Left lung (tissue), 10 donors: Measurements from ENCODE around the gene B4GALT6. TPM values are rescaled to one million over a fixed set of nuclear protein-coding genes. Genes with fewer than 3 reads are reported as not detected.

Experiments used
- ATAC-seq: fragments of 200-7000 bp; cut with Tn5 transposase; one replicate; pipeline ENCODE4 v1.9.1; 2020; ENCODE audit warnings: moderate library complexity
- DNase-seq, 4 donors: peaks; one replicate each; pipeline ENCODE4 v3.0.0-alpha.2; 2013 to 2020
- H3K27ac ChIP-seq, 2 donors: fragments of 200-600 bp; sonication (generic) in 1 of 2; one replicate each; pipeline versions ENCODE4 v1.5.0 to v1.8.0; 2020 to 2021
- H3K27me3 ChIP-seq, 2 donors: fragments of 200-600 bp; sonication (generic) in 1 of 2; one replicate each; pipeline versions ENCODE4 v1.5.0 to v1.8.0; 2020 to 2021
- H3K36me3 ChIP-seq, 2 donors: fragments of 200-600 bp; sonication (generic) in 1 of 2; one replicate each; pipeline versions ENCODE4 v1.5.0 to v1.8.0; 2020 to 2021
- H3K4me1 ChIP-seq, 2 donors: fragments of 200-600 bp; one replicate each; pipeline ENCODE4 v1.8.0; 2021
- H3K4me3 ChIP-seq, 2 donors: fragments of 200-600 bp; sonication (generic) in 1 of 2; one replicate each; pipeline versions ENCODE4 v1.5.0 to v1.8.0; 2020 to 2021; ENCODE audit warnings: mild to moderate bottlenecking in 1 of 2
- H3K9me3 ChIP-seq, 2 donors: fragments of 200-600 bp; sonication (generic) in 1 of 2; one replicate each; pipeline versions ENCODE4 v1.5.0 to v1.8.0; 2020 to 2021
- intact Hi-C, 2 donors: fragments of 100-400 bp; cut with DNase I; formaldehyde crosslinking; loops; one replicate each; pipeline versions ENCODE4 v1.11.2 to v1.14.2; 2022
- polyA plus RNA-seq, 6 donors: library from polyadenylated mRNA; unstranded; fragments of 120-200 nt; gene quantifications; one replicate each; pipeline ENCODE4 v1.2.1, GENCODE V29; 2013; ENCODE audit not compliant: insufficient read length in 6 of 6
- total RNA-seq, 2 donors: library from RNA; stranded (reverse); fragmentation: NEBNext Ultra II Directional; extraction: Animal tissue kit (Norgen Biotek cat#: 25700); gene quantifications; one replicate each; pipeline ENCODE4 v1.2.1, GENCODE V29; 2021
- TF ChIP-seq, protein P1 (sequence below), 2 donors: fragments of 200-600 bp; sonication (generic) in 1 of 2; IDR thresholded peaks; one replicate each; pipeline versions ENCODE4 v1.5.0 to v1.8.0; 2021; ENCODE audit warnings: antibody characterized with exemption in 2 of 2
- donor health status: DM: no; HTN: yes; CAD: no.
- donor health status: DM: no; HTN: no; CAD: no.

Gene B4GALT6
- total and polyA plus RNA-seq, 8 donors, result 4.6 to 22.7 (median 18.6) TPM

DNA sequence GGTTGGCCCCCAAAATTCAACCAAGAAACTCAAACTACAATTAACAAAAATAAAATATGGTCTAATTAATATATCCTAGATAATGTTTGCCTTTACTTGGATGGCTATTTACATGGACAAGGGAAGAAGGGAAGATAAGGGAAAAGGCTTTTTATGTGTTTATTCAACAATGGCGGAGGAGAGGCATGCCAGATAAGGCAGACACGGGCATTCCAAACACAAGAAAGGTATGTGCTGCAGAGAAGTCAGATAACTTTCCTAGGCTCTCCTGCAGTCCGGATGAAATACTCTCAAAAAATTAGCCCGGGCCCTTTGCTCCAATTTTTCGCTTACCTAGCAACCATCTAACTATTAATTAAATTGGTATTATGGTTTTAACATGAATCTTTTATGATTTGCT is 97.8 kb downstream of the B4GALT6 start:
- Histone ChIP-seq H3K36me3 (no peaks in the 10 kb centered on the region), H3K27ac (no peak overlapping the region), H3K27me3 (no peaks in the 10 kb centered on the region), H3K9me3 (no peaks in the 10 kb centered on the region), H3K4me1 (no peaks in the 10 kb centered on the region), H3K4me3 (no peak overlapping the region)
- no peak for DNase-seq
- TF ChIP-seq, protein P1, sequence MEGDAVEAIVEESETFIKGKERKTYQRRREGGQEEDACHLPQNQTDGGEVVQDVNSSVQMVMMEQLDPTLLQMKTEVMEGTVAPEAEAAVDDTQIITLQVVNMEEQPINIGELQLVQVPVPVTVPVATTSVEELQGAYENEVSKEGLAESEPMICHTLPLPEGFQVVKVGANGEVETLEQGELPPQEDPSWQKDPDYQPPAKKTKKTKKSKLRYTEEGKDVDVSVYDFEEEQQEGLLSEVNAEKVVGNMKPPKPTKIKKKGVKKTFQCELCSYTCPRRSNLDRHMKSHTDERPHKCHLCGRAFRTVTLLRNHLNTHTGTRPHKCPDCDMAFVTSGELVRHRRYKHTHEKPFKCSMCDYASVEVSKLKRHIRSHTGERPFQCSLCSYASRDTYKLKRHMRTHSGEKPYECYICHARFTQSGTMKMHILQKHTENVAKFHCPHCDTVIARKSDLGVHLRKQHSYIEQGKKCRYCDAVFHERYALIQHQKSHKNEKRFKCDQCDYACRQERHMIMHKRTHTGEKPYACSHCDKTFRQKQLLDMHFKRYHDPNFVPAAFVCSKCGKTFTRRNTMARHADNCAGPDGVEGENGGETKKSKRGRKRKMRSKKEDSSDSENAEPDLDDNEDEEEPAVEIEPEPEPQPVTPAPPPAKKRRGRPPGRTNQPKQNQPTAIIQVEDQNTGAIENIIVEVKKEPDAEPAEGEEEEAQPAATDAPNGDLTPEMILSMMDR (IDR thresholded peaks at IDR 0.05), result no peak
- no peak for ATAC-seq
- intact Hi-C loops, result no loop called here

DNA sequence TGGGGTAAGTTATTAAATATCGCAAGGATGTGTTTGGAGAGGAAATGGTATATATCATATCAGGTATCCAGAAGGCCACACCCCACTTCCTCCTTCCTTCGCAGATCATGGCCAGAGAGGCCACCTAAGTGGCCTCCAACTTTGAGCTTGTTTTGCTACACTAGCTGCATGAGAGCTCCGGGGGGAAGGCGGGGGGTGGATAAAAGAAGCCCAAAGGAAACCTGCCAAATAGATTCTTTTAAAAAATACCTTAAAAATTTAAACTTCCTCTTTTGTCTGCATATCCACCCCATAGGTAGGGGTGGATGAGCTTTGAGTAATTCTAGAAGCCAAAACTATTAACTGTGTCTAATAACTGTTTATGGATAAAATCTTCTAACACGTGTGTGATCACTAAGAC is 98.4 kb downstream of the B4GALT6 start:
- ATAC-seq (no peak), DNase-seq (no peak)
- Histone ChIP-seq H3K27me3 (no peaks in the 10 kb centered on the region), H3K4me3 (no peak overlapping the region), H3K4me1 (no peaks in the 10 kb centered on the region), H3K36me3 (no peaks in the 10 kb centered on the region), H3K9me3 (no peaks in the 10 kb centered on the region), H3K27ac (no peak overlapping the region)
- intact Hi-C loops, result no loop called here
- TF ChIP-seq, protein P1 (IDR thresholded peaks at IDR 0.05), result no peak

DNA sequence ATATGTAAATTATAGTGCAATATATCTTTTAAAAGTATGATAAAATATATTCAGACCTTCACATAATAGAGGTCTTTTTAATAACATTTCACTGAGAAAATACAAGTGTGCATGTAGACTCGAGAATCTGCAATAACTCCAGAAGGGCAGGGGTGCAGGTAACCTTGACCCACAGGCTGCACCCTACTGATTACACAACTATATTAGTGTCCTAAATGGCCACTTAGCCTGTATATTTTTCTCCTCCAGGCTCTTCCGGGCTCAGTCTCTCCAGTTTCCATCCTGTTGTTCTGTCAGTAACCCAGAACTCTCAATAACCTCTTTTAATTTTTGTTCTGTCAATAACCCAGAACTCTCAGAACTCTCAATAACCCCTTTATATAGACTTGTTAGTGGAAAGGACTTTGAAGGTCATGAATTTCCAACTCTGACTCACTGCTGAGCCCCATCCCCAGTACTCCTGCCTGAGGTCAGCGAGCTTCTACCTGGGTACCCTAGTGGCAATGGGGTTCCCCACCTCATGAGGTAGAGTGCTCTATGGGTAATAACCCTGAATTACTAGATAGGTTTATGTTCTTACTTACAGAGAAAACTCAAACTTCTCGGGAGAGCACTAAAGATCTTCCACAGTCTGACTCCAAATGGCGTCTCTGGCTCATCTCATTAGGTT is 101.1 kb downstream of the B4GALT6 start:
- DNase-seq (no peak), ATAC-seq (no peak)
- TF ChIP-seq, protein P1 (IDR thresholded peaks at IDR 0.05), result no peak
- intact Hi-C loops, result no loop called here
- H3K27me3 ChIP-seq, result no peaks in the 10 kb centered on the region
- H3K9me3 ChIP-seq, result no peaks in the 10 kb centered on the region
- no peak overlapping the region for H3K4me3 ChIP-seq
- no peaks in the 10 kb centered on the region for H3K36me3 ChIP-seq
- H3K4me1 ChIP-seq, result no peaks in the 10 kb centered on the region
- H3K27ac ChIP-seq, result no peak overlapping the region

DNA sequence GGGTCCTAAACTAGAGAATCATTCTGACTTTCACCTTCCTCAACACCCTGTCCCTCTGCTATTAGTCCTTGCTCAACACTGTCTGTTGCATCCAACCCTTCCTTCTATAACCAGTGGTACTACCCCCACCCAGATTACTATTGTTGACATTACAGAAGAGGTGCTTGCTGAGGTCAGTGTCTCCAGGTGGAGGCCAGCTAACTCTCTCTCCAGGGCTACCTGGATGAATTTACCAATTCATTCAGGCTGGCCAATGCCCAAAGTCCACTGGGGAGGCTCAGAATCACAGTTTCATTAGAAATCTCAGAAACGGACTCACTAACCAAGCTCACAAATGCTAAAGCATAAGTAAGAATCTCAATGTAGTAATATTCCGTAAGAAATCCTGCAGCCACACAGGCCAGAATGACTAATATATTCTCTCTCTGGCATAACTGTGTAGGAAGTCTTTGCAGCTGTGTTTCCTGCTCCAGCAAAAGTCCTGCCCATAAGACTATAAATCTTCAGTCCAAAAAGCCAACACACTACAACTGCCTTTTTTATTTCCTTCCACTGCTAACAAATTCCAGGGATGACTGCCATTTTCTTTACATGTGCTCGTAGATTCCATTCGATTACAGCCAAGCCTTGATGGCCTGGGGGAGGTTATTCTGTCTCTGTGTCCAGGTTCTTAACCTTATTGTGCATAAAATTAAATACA is 102.7 kb downstream of the B4GALT6 start:
- Histone ChIP-seq H3K36me3 (no peaks in the 10 kb centered on the region), H3K4me1 (no peaks in the 10 kb centered on the region), H3K27me3 (no peaks in the 10 kb centered on the region), H3K27ac (no peak overlapping the region), H3K9me3 (no peaks in the 10 kb centered on the region), H3K4me3 (no peak overlapping the region)
- ATAC-seq (peak; percentile 47), DNase-seq (no peak)
- intact Hi-C loops, result no loop called here
- TF ChIP-seq, protein P1 (IDR thresholded peaks at IDR 0.05), result no peak

DNA sequence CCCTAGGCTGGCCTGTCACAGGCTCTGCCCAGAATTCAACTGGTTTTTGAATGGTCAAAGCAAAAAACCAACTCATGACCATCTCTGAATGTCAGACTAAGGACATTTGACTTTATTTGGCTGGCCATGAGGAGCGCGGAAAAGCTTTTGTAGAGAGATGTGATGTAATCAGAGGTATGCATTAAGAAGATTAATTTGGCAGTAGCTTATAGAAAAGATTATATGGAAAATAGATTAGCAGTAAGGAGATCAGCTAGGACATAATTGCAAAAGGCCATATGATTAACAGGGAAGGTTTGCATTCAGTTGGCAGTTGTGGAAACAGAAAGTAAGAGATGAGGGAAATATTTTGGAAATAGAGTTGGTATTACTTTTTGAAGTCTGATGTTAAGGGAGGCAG is 105.0 kb downstream of the B4GALT6 start:
- Histone ChIP-seq H3K4me3 (no peak overlapping the region), H3K36me3 (no peaks in the 10 kb centered on the region), H3K27me3 (no peaks in the 10 kb centered on the region), H3K4me1 (no peaks in the 10 kb centered on the region), H3K9me3 (no peaks in the 10 kb centered on the region), H3K27ac (no peak overlapping the region)
- intact Hi-C loops, result no loop called here
- TF ChIP-seq, protein P1 (IDR thresholded peaks at IDR 0.05), result no peak
- DNase-seq (no peak), ATAC-seq (no peak)
